Suppressor macrophage treated with lipopolysaccharide for 1 hour (primary cell): ENCODE results near the gene DUSP9.

Source experiments
- DNase-seq, 3 donors: peaks; one replicate each; pipeline ENCODE4 v3.0.0-alpha.2; 2020 to 2022

The DUSP9 gene

GRCh38 chrX:153637121-153638040 lies 9.6 kb upstream of the DUSP9 start:
- no peak for DNase-seq

GRCh38 chrX:153638041-153638371 lies 9.0 kb upstream of the DUSP9 start:
- no peak for DNase-seq

DNA sequence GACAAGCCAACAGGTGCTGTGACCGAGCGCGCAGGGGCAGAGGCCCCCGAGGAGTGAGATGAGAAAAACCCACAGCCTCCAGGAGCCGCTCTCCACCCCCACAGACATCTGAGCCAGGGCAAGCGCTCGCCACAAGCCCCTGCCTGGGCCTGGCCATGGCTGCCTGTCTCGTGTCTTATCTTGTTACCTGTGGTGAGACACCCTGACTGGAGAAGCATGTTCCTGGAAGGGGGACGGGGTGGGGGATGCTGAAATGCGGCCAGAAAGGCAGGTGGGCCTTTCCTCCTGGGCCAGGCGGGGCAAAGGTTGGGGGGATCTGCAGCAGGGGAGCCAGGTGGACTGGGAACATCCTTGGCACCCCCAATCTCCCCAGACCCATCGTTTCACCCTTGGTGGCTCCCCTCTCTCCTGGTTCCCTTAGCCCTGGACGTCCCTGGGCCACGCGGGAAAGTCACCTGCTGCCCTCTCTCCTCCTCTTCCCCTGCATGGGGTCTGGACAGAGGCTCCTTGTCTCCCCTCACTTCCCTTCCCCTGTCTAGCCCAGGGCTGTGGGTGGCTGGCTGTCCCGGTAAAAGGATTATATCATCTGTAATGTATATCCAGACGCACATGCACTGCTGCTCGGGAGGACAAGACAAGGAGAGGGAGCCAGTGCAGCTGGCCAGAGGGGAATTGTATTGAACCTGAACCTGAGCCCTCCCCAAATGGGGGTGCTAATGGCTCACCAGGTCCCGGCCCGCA lies 8.4 kb upstream of the DUSP9 start:
- DNase-seq, result no peak

DNA sequence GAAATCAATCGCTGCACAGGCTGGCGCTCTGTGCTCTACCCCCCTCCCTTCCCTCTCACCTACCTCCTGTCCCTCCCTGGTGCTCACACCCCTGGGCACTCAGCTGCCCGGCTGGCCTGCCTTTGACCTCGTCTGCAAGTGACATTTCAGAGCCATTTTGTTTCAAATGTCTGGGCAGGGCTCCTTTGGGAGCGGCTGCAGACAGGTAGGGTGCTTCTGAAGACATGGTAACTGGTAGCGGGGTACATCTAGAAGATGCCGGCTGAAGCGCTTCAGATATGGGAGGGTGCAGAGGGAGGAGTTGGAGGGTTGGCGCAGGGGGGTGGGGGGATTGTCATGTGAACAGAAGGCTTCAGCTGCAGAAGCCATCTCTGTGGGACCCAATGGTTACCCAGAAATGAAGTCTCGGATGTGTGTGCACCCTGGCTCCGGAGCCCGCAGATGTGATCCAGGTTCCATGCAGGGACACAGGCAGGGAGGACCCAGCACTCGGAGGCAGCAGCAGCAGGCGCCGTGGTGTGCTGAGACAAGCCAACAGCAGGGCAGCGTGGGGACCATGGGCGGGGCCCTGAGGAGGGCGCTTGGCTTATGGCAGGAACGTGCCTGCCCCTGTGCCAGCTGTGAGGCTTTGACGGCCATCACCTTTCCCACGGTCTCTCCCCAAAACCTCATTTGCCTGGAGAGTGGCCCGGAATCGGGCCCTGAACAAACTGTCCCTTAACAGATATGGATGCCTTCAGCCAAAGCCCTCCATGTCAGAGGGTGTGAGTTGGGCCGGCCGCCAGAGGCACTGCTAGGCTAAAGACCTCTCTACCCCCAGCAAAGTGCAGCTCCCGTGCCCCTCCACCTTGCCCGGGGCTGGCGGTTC lies 7.6 kb upstream of the DUSP9 start:
- DNase-seq, result no peak

DNA sequence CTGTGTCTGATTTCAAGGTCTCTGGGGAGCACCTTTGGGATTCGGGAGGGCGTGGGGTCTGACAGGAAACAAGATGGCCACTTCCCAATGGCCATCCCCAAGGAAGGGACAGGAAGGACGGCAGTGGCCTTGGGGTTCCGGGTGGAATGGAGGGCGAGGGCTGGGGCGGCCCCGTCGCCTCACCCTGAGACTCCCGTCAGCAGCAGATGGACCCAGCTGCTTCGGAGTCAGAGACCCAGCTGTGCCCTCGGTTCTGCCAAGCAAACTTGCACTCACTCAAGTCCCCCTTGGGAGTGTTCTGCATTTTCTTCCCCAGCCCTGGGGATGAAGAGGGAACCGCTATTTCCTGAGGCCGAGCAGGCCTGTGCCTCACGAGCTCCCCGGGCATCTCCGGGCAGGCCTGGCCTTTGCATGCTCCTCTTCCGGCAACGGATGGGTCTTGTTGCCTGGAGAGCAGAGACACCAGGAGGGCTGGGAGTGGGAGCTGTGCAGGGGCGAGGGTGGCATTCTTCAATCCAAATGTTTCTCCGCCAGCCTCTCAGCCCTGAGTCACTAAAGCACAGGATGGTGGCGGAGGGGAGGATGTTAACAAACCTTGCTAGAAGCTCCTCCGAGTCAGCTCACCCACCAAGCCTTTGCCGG lies 6.8 kb upstream of the DUSP9 start:
- DNase-seq, result no peak

DNA sequence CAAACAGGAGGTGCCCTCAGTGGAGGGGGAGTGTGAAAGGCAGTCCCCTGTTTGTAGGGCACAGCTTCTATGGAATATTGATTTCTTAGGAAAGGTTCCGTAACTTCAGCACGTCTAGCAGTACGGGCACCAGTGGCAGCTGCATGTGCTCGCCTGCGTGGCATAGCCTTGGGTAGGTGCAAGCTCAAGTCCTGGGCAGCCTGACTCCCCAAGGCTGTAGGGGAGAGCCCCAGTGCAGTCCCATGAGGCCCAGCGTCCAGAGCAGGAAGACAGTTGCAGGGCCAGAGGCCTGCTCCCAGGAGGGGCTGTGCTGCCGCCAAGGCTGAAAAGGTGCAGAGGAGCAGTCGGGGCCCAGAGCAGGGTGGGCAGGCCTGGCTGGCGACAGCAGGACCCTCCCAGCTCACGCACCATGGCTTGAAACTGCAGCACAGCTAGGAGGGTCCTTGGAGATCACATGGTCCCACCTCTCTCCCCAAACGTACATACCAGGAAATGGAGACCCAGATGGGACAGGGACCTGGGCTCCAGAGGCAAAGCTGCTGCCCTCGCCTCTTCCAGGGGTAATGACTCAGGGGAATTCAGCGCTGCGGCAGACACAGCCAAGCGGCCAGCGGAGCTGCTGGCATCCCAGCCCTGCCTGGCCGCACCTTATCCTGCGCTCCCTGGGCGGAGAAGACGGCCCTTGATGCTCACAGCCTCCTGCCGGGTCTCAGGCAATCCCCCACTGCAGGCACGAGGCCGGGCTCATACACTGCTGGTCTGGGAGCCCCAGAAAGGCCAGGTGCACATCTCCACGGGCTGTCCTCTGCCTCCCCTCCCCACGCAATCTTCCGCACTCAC lies 6.0 kb upstream of the DUSP9 start:
- no peak for DNase-seq

GRCh38 chrX:153641627-153642026 lies 5.4 kb upstream of the DUSP9 start:
- DNase-seq, result no peak

DNA sequence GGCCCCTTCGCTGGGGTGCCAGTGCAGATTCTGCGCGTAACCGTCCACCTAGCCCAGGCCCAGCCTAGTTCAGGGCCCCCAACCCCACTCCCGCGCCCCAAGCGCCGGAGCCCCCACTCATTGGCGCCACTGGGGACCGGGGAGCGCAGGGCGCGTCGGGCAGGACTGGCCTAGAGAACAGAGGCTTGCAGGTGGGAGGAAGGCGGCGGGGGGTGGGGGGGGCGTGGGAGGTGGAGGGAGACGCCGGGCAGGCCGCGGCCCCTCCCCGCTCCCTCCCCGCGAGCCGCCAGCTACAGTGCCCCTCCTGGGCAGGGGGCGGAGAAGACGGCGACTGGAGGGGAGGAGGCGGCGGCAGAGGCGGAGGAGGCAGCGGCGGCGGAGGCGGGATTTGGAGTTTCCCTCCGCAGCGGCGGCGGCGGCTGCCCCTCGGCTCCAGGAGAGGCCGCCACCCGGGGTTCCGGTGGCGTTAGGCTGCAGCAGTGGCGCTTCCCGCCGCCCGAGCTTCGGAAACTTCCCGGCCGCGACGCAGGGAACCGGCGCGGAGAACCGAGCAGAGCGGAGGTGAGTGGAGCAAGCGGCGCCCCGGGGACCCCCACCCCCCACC lies 4.8 kb upstream of the DUSP9 start:
- DNase-seq, result peak in 1 of 3 donors; percentile 61

DNA sequence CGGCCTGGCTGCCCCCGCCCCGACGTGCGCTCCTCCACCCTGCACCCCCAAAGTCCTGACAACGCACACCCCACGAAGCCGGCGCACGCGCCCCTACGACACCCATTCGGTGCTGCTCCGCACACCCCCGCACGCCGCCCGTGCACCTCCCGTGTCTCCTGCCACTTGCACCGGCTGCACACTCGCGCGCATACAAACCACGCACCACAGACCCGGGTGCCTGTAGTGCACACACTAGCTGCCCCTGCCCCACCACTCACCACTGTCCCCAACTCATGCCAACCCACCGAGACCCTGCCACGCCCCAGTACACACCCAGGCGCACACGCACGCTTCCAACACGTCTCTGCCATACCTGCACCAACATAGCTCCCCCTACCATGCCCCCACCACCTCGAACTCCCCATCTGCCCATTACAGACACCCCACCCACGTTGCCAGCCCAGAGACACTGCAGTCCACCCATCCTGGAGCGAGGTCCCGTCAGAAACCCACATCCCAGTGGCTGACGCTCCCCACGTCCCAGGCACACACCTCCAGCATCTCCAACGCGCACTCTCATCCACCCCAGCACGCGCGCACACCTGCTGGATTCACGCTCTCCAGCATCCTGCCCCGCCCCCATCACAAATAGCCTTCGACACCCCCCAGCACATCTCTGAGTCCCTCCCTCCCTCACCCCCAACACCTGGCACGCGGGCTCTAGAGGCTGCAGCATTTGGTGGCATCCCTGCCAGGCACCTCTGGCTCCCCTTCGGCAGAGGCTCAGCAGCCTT lies 4.2 kb upstream of the DUSP9 start:
- no peak for DNase-seq

- peak; percentile 19 to 69 (median 48) for DNase-seq
Observed at GRCh38 chrX:153643431-153644351, 3.3 kb upstream of the DUSP9 start.

GRCh38 chrX:153644356-153645125 lies 2.5 kb upstream of the DUSP9 start:
- DNase-seq, result no peak

DNA sequence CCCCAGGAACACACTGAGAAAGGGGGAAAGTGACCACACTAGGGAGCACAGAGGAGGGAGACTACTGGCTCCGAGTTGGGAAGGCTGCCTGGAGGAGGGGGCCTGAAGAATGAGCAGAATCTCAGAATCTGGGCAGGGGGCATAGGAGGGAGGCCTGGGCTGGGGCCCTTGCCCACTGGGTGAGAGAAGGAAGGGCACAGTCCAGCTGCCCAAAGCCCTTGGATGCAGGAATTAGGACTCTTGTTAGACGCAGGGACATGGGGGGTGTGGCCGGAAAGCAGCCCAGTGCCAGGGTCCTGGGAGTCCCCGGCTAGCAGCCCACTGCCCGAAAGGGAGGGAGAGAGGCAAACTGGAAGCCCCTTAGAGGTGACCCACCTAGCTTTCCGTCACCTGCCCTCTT lies 1.9 kb upstream of the DUSP9 start:
- DNase-seq, result no peak

- no peak for DNase-seq
Observed at GRCh38 chrX:153645921-153646488, 998 bp upstream of the DUSP9 start.

GRCh38 chrX:153647461-153648357 lies 706 bp downstream of the DUSP9 start:
- DNase-seq, result peak in 1 of 3 donors; percentile 7

DNA sequence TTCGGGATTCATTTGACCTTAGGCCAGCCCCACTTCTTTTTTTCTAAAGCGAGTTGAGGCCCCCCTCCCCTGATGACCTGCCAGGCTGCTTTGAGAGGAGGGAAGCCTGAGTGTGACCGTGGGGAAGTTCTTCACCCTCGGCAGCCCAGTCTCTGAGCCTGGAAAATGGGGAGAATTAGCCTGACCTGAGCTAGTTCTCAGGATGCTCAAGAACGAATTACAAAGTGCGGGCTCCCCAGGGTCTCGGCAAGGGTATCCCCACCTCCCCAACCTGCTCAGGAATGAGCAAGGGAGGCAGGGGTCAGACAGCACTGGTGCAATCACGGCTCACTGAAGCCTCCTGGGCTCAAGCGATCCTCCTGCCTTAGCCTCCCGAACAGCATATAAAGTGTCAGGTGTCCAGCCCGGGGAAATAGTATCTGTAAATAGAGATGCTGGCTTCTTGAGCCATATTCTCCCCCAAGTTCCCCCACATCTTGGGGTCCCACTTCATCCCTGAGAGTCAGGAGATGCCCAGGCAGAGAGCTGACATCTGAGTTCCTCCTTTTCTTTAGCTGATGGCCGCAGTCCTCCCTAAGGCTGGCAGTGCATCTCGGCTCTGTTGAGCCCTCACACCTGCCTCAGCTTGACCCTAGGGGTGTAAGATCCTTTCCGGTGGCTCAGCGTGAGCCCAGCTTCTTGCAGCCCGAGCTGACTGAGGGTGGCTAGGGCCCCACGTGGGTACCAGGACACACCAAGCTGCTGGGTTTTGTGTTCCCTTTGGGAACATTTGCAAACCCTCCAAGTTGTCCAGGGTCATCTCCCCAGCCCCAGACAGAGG lies 1.6 kb downstream of the DUSP9 start:
- DNase-seq, result no peak
